GM12878 (cell line): Measurements from ENCODE around the gene SRSF10. TPM values are rescaled to one million over a fixed set of nuclear protein-coding genes. Genes with fewer than 3 reads are reported as not detected.

Experiments
- ATAC-seq: fragments of 200-7000 bp; cut with Tn5 transposase; 3 replicates; pipeline ENCODE4 v1.9.1; 2020; ENCODE audit warnings: mild to moderate bottlenecking, moderate library complexity
- BruUV-seq: library from RNA; stranded (reverse); fragments of 400-500 nt; replicated peaks from 2 replicates; lab custom pipeline; 2021; lab: Mats Ljungman, UMichigan
- CTCF ChIA-PET: fragments of 300-600 bp; sonication (Branson Sonifier 250); formaldehyde crosslinking; extraction: SDS; loops from one replicate; lab custom pipeline; 2021; ENCODE audit warnings: inconsistent platforms; lab: Yijun Ruan, JAX
- POLR2A ChIA-PET: fragments of 350-600 bp; formaldehyde crosslinking; extraction: SDS; loops from one replicate; lab custom pipeline; 2021; ENCODE audit warnings: inconsistent platforms; lab: Charles Lee
- RAD21 ChIA-PET: fragments of 300-600 bp; sonication (Branson Sonifier 250); formaldehyde crosslinking; loops from one replicate; lab custom pipeline; 2023; ENCODE audit warnings: antibody characterized with exemption; ENCODE audit not compliant: unreplicated experiment; lab: Charles Lee
- SMC1A ChIA-PET: fragments of 300-600 bp; sonication (Branson Sonifier 250); formaldehyde crosslinking; loops from one replicate; lab custom pipeline; 2023; ENCODE audit not compliant: unreplicated experiment, uncharacterized antibody; lab: Charles Lee
- DNase-seq: peaks from one replicate; pipeline ENCODE4 v3.0.0-alpha.2; 2011; ENCODE audit warnings: low read depth, low spot score
- FAIRE-seq: peaks from 3 replicates; lab custom pipeline; 2011; peaks lifted over from hg19 to GRCh38; lab: Jason Lieb, UNC
- H2AFZ ChIP-seq: 2 replicates; pipeline ENCODE4 v1.6.0; 2011; ENCODE audit warnings: low read depth, low read length, control low read depth; ENCODE audit not compliant: control insufficient read depth
- H3K27ac ChIP-seq: 2 replicates; pipeline ENCODE4 v1.5.1; 2011; ENCODE audit warnings: control low read depth; ENCODE audit not compliant: control insufficient read depth, insufficient read depth
- H3K27me3 ChIP-seq, 2 experiments: replicated peaks in 1 of 2; 2 replicates each; pipeline versions ENCODE4 v1.6.0 to v1.6.1; 2011; ENCODE audit warnings: low read length in 1 of 2; ENCODE audit not compliant: control insufficient read depth in 2 of 2, insufficient read depth in 2 of 2
- H3K36me3 ChIP-seq, 2 experiments: 2 replicates each; pipeline ENCODE4 v1.5.1; 2011; ENCODE audit warnings: low read length in 1 of 2; ENCODE audit not compliant: control insufficient read depth in 2 of 2, insufficient read depth in 2 of 2
- H3K4me1 ChIP-seq: 2 replicates; pipeline ENCODE4 v1.6.1; 2011; ENCODE audit warnings: mild to moderate bottlenecking, low read length, moderate library complexity, mixed read lengths; ENCODE audit not compliant: control insufficient read depth, insufficient read depth
- H3K4me2 ChIP-seq: 2 replicates; pipeline ENCODE4 v1.6.0; 2011; ENCODE audit warnings: control low read depth; ENCODE audit not compliant: control insufficient read depth, insufficient read depth
- H3K4me3 ChIP-seq: fragments of 200-600 bp; sonication (generic); 2 replicates; pipeline ENCODE4 v1.5.1; 2016
- H3K79me2 ChIP-seq: 2 replicates; pipeline ENCODE4 v1.6.0; 2011; ENCODE audit warnings: low read length; ENCODE audit not compliant: control insufficient read depth, insufficient read depth
- H3K9ac ChIP-seq: 2 replicates; pipeline ENCODE4 v1.8.0; 2011; ENCODE audit warnings: low read length, control low read depth, mixed read lengths; ENCODE audit not compliant: control insufficient read depth, insufficient read depth
- H3K9me3 ChIP-seq: replicated peaks from 3 replicates; pipeline ENCODE4 v1.5.1; 2011; ENCODE audit warnings: mild to moderate bottlenecking, low read length; ENCODE audit not compliant: control insufficient read depth, insufficient read depth
- H4K20me1 ChIP-seq: 2 replicates; pipeline ENCODE4 v1.6.0; 2011; ENCODE audit not compliant: control insufficient read depth, insufficient read depth
- CREM ChIP-seq: IDR thresholded peaks from 2 replicates; pipeline ENCODE4 v1.6.1; 2014; ENCODE audit warnings: antibody characterized with exemption, low read depth
- EED ChIP-seq: sonication (generic); IDR thresholded peaks from 2 replicates; pipeline ENCODE4 v1.6.1; 2016; ENCODE audit warnings: antibody characterized with exemption, low read depth
- EZH2 ChIP-seq: IDR thresholded peaks from 2 replicates; pipeline ENCODE4 v1.6.1; 2012; ENCODE audit warnings: low read depth, mild to moderate bottlenecking, control low read depth, inconsistent platforms, low read length, borderline replicate concordance; ENCODE audit not compliant: control insufficient read depth
- FOXM1 ChIP-seq: IDR thresholded peaks from 2 replicates; pipeline ENCODE4 v1.6.1; 2012; ENCODE audit warnings: low read depth, mild to moderate bottlenecking, inconsistent platforms, low read length, moderate library complexity
- MEF2B ChIP-seq: fragments of 450-650 bp; IDR thresholded peaks from 2 replicates; pipeline ENCODE4 v1.6.1; 2018; ENCODE audit warnings: mild to moderate bottlenecking, moderate library complexity; ENCODE audit not compliant: partially characterized antibody, poor library complexity, severe bottlenecking
- NFYA ChIP-seq: IDR thresholded peaks from 2 replicates; pipeline ENCODE4 v1.6.1; 2011; ENCODE audit warnings: low read depth, mild to moderate bottlenecking, low read length, improper control_type of control experiment, borderline replicate concordance
- PAX8 ChIP-seq: fragments of 450-650 bp; IDR thresholded peaks from 2 replicates; pipeline ENCODE4 v1.6.1; 2017; ENCODE audit warnings: mild to moderate bottlenecking, moderate library complexity
- PML ChIP-seq: IDR thresholded peaks from 2 replicates; pipeline ENCODE4 v1.6.1; 2012; ENCODE audit warnings: low read length, inconsistent platforms
- RBBP5 ChIP-seq: fragments of 200-600 bp; sonication (generic); conservative IDR thresholded peaks from 2 replicates; pipeline ENCODE4 v1.6.1; 2016
- RCOR1 ChIP-seq: conservative IDR thresholded peaks from 2 replicates; pipeline ENCODE4 v1.6.1; 2012; ENCODE audit warnings: low read depth, low read length, improper control_type of control experiment
- SIX5 ChIP-seq: IDR thresholded peaks from 2 replicates; pipeline ENCODE4 v1.6.1; 2011; ENCODE audit warnings: mild to moderate bottlenecking, low read depth, low read length, moderate library complexity; ENCODE audit not compliant: severe bottlenecking
- SMAD5 ChIP-seq: IDR thresholded peaks from 2 replicates; pipeline ENCODE4 v1.6.1; 2016; ENCODE audit warnings: antibody characterized with exemption, low read depth
- SREBF1 ChIP-seq: IDR thresholded peaks from 2 replicates; pipeline ENCODE4 v1.6.1; 2012; ENCODE audit warnings: mild to moderate bottlenecking, low read length
- WGBS: methylation state at CpG from one replicate; pipeline ENCODE4 v1.1.6; 2016; ENCODE audit warnings: low lambda C conversion rate; ENCODE audit not compliant: insufficient replicate concordance, insufficient coverage; ENCODE audit errors: missing lambda C conversion rate; 5-methylcytosine and 5-hydroxymethylcytosine counted together
- in situ Hi-C: fragments of 300-500 bp; cut with MboI; formaldehyde crosslinking; loops from 9 replicates; pipeline ENCODE4 v1.14.3; 2018; ENCODE audit warnings: mixed read lengths
- intact Hi-C: fragments of 100-400 bp; cut with micrococcal nuclease; formaldehyde crosslinking; loops from one replicate; pipeline ENCODE4 v1.14.2; 2022; ENCODE audit not compliant: unreplicated experiment
- polyA plus RNA-seq, 11 experiments: library from polyadenylated mRNA; depleted of rRNA in 4 of 11; unstranded in 6 of 11; stranded (reverse) in 5 of 11; fragments of >200 nt; fragmentation: Nextera tagmentation in 4 of 11; fragmentation: Illumina TruSeq in 1 of 11; extraction: Ambion mirVana in 4 of 11; extraction: Trizol in 1 of 11; gene quantifications; 1 replicate in 1 of 11; 2 replicates in 10 of 11; pipeline versions ENCODE4 v1.2.1 to v1.2.3, GENCODE V29; 2011 to 2016; ENCODE audit warnings: inconsistent platforms in 2 of 11, missing spikeins in 2 of 11, low read depth in 1 of 11
- total RNA-seq, 4 experiments: library from RNA; depleted of rRNA in 3 of 4; stranded (reverse); fragments of >200 nt in 3 of 4; fragmentation: Illumina TruSeq in 1 of 4; extraction: Trizol in 1 of 4; gene quantifications; 2 replicates each; pipeline versions ENCODE4 v1.2.1 to v1.2.3, GENCODE V29; 2013 to 2021
- TF ChIP-seq, protein P1 (sequence below): fragments of 450-650 bp; formaldehyde crosslinking; IDR thresholded peaks from 2 replicates; pipeline ENCODE4 v1.4.0; 2020; ENCODE audit warnings: mild to moderate bottlenecking, moderate library complexity
- TF ChIP-seq, protein P2 (sequence below): IDR thresholded peaks from 2 replicates; pipeline ENCODE4 v1.6.1; 2011; ENCODE audit warnings: mild to moderate bottlenecking, low read depth, low read length, moderate library complexity; ENCODE audit not compliant: insufficient replicate concordance
- TF ChIP-seq, protein P3 (sequence below): fragments of 450-650 bp; IDR thresholded peaks from 2 replicates; pipeline ENCODE4 v1.6.1; 2018; ENCODE audit warnings: borderline replicate concordance, mild to moderate bottlenecking; ENCODE audit not compliant: partially characterized antibody

Gene SRSF10
- total and polyA plus RNA-seq, 10 of the 15 experiments (the other 5 are each of a cell fraction or from before 2014, with no cell fraction given), result 157 to 279 (median 222) TPM

DNA sequence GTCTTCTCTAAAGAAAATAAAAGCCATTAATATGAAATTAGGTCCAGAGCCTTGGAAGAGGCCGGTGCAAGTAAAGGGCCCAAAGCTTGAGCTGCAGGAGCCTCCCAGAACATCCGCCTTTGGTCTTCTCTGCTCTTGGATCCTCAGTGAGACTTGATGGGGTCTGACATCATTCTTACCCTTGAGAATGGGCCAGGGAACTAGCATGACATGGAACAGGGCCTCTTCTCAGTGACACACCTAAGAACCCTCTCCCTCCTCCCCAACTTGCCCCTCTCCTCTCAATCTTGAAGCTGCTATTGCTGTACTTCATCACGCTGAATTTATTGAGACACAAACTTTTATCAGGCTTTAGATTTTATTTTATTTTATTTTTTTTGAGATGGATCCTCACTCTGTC is 40.3 kb upstream of the SRSF10 start:
- in situ Hi-C loops, result no loop called here
- ChIA-PET CTCF (interaction anchor here (3.0 kb wide), 1 partner anchor 17 kb away, joined by 9 read pairs; no protein-coding TSS in a partner anchor), RAD21 (no interaction called here)
- Histone ChIP-seq H3K79me2 (no peaks in the 10 kb centered on the region), H3K27ac (no peak overlapping the region), H4K20me1 (no peaks in the 10 kb centered on the region)
- 72% methylated on average over 3 of the region's 3 CpGs for WGBS
- no peak for DNase-seq
- BruUV-seq, result no TSS peak
- TF ChIP-seq, protein P1, sequence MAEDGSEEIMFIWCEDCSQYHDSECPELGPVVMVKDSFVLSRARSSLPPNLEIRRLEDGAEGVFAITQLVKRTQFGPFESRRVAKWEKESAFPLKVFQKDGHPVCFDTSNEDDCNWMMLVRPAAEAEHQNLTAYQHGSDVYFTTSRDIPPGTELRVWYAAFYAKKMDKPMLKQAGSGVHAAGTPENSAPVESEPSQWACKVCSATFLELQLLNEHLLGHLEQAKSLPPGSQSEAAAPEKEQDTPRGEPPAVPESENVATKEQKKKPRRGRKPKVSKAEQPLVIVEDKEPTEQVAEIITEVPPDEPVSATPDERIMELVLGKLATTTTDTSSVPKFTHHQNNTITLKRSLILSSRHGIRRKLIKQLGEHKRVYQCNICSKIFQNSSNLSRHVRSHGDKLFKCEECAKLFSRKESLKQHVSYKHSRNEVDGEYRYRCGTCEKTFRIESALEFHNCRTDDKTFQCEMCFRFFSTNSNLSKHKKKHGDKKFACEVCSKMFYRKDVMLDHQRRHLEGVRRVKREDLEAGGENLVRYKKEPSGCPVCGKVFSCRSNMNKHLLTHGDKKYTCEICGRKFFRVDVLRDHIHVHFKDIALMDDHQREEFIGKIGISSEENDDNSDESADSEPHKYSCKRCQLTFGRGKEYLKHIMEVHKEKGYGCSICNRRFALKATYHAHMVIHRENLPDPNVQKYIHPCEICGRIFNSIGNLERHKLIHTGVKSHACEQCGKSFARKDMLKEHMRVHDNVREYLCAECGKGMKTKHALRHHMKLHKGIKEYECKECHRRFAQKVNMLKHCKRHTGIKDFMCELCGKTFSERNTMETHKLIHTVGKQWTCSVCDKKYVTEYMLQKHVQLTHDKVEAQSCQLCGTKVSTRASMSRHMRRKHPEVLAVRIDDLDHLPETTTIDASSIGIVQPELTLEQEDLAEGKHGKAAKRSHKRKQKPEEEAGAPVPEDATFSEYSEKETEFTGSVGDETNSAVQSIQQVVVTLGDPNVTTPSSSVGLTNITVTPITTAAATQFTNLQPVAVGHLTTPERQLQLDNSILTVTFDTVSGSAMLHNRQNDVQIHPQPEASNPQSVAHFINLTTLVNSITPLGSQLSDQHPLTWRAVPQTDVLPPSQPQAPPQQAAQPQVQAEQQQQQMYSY (CRISPR knock-in tag), result no peak
- TF ChIP-seq, protein P2, sequence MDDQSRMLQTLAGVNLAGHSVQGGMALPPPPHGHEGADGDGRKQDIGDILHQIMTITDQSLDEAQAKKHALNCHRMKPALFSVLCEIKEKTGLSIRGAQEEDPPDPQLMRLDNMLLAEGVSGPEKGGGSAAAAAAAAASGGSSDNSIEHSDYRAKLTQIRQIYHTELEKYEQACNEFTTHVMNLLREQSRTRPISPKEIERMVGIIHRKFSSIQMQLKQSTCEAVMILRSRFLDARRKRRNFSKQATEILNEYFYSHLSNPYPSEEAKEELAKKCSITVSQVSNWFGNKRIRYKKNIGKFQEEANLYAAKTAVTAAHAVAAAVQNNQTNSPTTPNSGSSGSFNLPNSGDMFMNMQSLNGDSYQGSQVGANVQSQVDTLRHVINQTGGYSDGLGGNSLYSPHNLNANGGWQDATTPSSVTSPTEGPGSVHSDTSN, result no peak
- TF ChIP-seq, protein P3, sequence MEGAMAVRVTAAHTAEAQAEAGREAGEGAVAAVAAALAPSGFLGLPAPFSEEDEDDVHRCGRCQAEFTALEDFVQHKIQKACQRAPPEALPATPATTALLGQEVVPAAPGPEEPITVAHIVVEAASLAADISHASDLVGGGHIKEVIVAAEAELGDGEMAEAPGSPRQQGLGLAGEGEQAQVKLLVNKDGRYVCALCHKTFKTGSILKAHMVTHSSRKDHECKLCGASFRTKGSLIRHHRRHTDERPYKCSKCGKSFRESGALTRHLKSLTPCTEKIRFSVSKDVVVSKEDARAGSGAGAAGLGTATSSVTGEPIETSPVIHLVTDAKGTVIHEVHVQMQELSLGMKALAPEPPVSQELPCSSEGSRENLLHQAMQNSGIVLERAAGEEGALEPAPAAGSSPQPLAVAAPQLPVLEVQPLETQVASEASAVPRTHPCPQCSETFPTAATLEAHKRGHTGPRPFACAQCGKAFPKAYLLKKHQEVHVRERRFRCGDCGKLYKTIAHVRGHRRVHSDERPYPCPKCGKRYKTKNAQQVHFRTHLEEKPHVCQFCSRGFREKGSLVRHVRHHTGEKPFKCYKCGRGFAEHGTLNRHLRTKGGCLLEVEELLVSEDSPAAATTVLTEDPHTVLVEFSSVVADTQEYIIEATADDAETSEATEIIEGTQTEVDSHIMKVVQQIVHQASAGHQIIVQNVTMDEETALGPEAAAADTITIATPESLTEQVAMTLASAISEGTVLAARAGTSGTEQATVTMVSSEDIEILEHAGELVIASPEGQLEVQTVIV, result no peak
- TF ChIP-seq SREBF1, result no peak
- no peak for TF ChIP-seq FOXM1
- no peak for TF ChIP-seq CREM
- TF ChIP-seq EZH2, result no peak
- TF ChIP-seq MEF2B, result no peak
- no peak for TF ChIP-seq PAX8
- TF ChIP-seq RBBP5, result no peak
- no peak for TF ChIP-seq SMAD5
- no peak for TF ChIP-seq PML
- TF ChIP-seq RCOR1, result no peak
- TF ChIP-seq SIX5, result no peak
- no peak for TF ChIP-seq NFYA
- no peak for TF ChIP-seq EED
- TF ChIP-seq, all 136 proteins: peak for 0
- Histone ChIP-seq H3K27me3 (no peaks in the 10 kb centered on the region), H3K4me1 (no peaks in the 10 kb centered on the region), H3K4me3 (no peak overlapping the region), H3K4me2 (no peak overlapping the region), H3K9ac (no peak overlapping the region), H3K36me3 (no peaks in the 10 kb centered on the region), H3K9me3 (no peaks in the 10 kb centered on the region), H2AFZ (no peak overlapping the region)
- FAIRE-seq, result no peak
- no peak for ATAC-seq
- ChIA-PET POLR2A (interaction anchor here (0.6 to 1.6 kb wide), 3 partner anchors 8 to 17 kb away, joined by 4 to 7 read pairs (median 5); no protein-coding TSS in a partner anchor), SMC1A (interaction anchor here (1.5 to 2.2 kb wide), 2 partner anchors 17 to 57 kb away, joined by 3 to 5 read pairs; no protein-coding TSS in a partner anchor)
- intact Hi-C loops, result loop anchor here (10.0 kb wide), 2 partner anchors 206 to 246 kb away; partner anchors contain the start of gene PITHD1
